Heart left ventricle (tissue), 16 donors: ENCODE data around the gene DCLK3. TPM values are rescaled to one million over a fixed set of nuclear protein-coding genes. Genes with fewer than 3 reads are reported as not detected.

ENCODE experiments used
- ATAC-seq, 4 donors: fragments of 200-7000 bp; cut with Tn5 transposase; one replicate each; pipeline ENCODE4 v1.9.1; 2020 to 2022; ENCODE audit warnings: moderate library complexity in 4 of 4, mild to moderate bottlenecking in 3 of 4, moderate number of reproducible peaks in 1 of 4
- DNase-seq, 5 donors: peaks; one replicate each; pipeline ENCODE4 v3.0.0-alpha.2; 2020
- H3K27ac ChIP-seq, 12 donors: fragments of 200-600 bp; sonication (generic) in 4 of 12; one replicate each; pipeline versions ENCODE4 v1.5.0 to v1.8.0; 2016 to 2022; ENCODE audit warnings: mild to moderate bottlenecking in 2 of 12
- H3K27me3 ChIP-seq, 9 donors: fragments of 200-600 bp; sonication (generic) in 2 of 9; one replicate each; pipeline versions ENCODE4 v1.5.1 to v1.8.0; 2016 to 2022; ENCODE audit warnings: mild to moderate bottlenecking in 3 of 9
- H3K36me3 ChIP-seq, 9 donors: fragments of 200-600 bp; sonication (generic) in 2 of 9; one replicate each; pipeline versions ENCODE4 v1.5.0 to v1.8.0; 2018 to 2022; ENCODE audit warnings: mild to moderate bottlenecking in 2 of 9
- H3K4me1 ChIP-seq, 12 donors: fragments of 200-600 bp; sonication (generic) in 4 of 12; one replicate each; pipeline versions ENCODE4 v1.5.0 to v1.8.0; 2016 to 2022; ENCODE audit warnings: mild to moderate bottlenecking in 3 of 12
- H3K4me3 ChIP-seq, 12 donors: fragments of 200-600 bp; sonication (generic) in 4 of 12; one replicate each; pipeline versions ENCODE4 v1.5.0 to v1.8.0; 2017 to 2022; ENCODE audit warnings: mild to moderate bottlenecking in 9 of 12, moderate library complexity in 4 of 12
- H3K9me3 ChIP-seq, 12 donors: fragments of 200-600 bp; sonication (generic) in 4 of 12; one replicate each; pipeline versions ENCODE4 v1.5.0 to v1.8.0; 2016 to 2022; ENCODE audit warnings: mild to moderate bottlenecking in 1 of 12
- POLR2A ChIP-seq, 2 donors: fragments of 450-650 bp; IDR thresholded peaks; one replicate each; pipeline ENCODE4 v1.6.1; 2017; ENCODE audit warnings: antibody characterized with exemption in 2 of 2, mild to moderate bottlenecking in 2 of 2, moderate library complexity in 2 of 2
- WGBS, 4 donors: extraction: QIAGEN DNeasy Blood & Tissue Kit in 2 of 4; methylation state at CpG; one replicate each; pipeline versions ENCODE4 v1.1.5 to v1.1.7; 2013 to 2018; 5-methylcytosine and 5-hydroxymethylcytosine counted together
- intact Hi-C, 10 donors: fragments of 100-400 bp; cut with DNase I; formaldehyde crosslinking; loops; one replicate each; pipeline versions ENCODE4 v1.11.1 to v1.14.2; 2022
- polyA plus RNA-seq, 2 donors: library from polyadenylated mRNA; stranded (reverse); fragments of 200-250 nt; gene quantifications; one replicate each; pipeline ENCODE4 v1.2.3, GENCODE V29; 2013
- total RNA-seq, 9 donors: library from RNA; depleted of rRNA in 2 of 9; stranded (reverse); fragments of >200 nt in 2 of 9; fragmentation: NEBNext Ultra II Directional in 3 of 9; extraction: Animal tissue kit (Norgen Biotek cat#: 25700) in 3 of 9; gene quantifications; one replicate each; pipeline versions ENCODE4 v1.1.0 to v1.2.4, GENCODE V29; 2016 to 2023
- TF ChIP-seq, protein P1 (sequence below), 12 donors: fragments of 200-600 bp; sonication (generic) in 4 of 12; IDR thresholded peaks; one replicate each; pipeline versions ENCODE4 v1.5.0 to v1.8.0; 2018 to 2022; ENCODE audit warnings: antibody characterized with exemption in 12 of 12, mild to moderate bottlenecking in 5 of 12
- donor health status: ischemic (EF 13 %, LVEDD 7.1; RV severe dilation, severe dysfunction).
- donor health status: healthy with polysubstance abuse.
- donor health status: DM: no; HTN: yes; CAD: no.
- donor health status: DM: no; HTN: no; CAD: no.
- donor health status: ischemic (EF 25% LVEDD 6.9; RV normal size, moderate dysfunction).
- donor health status: ischemic (EF 25% LVEDD 5.7; RV mildly dilated, moderate dysfunction).
- donor health status: healthy.
- donor health status: DM: yes; HTN: yes; CAD: no.
- donor health status: ischemic (EF 35%, LVEDD 5.7; RV mildly dilated, moderate dysfunction).
- donor health status: nonischemic (EF 11% LVEDD 7.7; RV severe dilation, severe dysfunction).
- donor health status: DM: yes; HTN: yes; CAD: no.
- donor health status: PGD.
- donor health status: ischemic (EF 29% LVEDD 5.4; RV normal size, mild dysfunction).
- donor health status: nonischemic (EF 23%, LVEDD 6.1; RV moderate dilation, normal function).

Gene DCLK3
- total and polyA plus RNA-seq, 11 donors = 0.08 to 0.48 (median 0.15) TPM; not detected in 1

DNA sequence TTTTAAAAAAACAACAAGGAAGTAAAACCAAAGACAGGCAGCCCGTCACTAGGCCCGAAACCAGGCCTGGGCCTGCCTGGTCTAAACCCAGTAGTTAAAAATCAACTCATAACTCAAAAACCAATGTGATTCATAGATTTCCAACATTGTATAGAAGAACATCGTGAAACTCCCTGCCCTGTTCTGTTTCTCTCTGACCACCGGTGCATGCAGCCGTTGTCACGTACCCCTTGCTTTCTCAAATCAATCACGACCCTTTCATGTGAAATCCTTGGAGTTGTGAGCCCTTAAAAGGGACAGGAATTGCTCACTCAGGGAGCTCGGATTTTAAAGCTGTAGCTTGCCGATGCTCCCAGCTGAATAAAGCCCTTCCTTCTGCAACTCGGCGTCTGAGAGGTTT lies 89.5 kb downstream of the DCLK3 start:
- Histone ChIP-seq H3K27ac (no peak overlapping the region), H3K36me3 (no peaks in the 10 kb centered on the region), H3K4me3 (no peak overlapping the region), H3K9me3 (peaks cover 0 to 34% (median 20%) of the 10 kb centered on the region in 12 donors), H3K27me3 (no peaks in the 10 kb centered on the region), H3K4me1 (no peaks in the 10 kb centered on the region)
- intact Hi-C loops = no loop called here
- ATAC-seq = no peak
- 76 to 90% (median 83%) methylated on average over 11 of the region's 11 CpGs for WGBS, 4 donors
- DNase-seq = no peak
- TF ChIP-seq, protein P1, sequence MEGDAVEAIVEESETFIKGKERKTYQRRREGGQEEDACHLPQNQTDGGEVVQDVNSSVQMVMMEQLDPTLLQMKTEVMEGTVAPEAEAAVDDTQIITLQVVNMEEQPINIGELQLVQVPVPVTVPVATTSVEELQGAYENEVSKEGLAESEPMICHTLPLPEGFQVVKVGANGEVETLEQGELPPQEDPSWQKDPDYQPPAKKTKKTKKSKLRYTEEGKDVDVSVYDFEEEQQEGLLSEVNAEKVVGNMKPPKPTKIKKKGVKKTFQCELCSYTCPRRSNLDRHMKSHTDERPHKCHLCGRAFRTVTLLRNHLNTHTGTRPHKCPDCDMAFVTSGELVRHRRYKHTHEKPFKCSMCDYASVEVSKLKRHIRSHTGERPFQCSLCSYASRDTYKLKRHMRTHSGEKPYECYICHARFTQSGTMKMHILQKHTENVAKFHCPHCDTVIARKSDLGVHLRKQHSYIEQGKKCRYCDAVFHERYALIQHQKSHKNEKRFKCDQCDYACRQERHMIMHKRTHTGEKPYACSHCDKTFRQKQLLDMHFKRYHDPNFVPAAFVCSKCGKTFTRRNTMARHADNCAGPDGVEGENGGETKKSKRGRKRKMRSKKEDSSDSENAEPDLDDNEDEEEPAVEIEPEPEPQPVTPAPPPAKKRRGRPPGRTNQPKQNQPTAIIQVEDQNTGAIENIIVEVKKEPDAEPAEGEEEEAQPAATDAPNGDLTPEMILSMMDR (IDR thresholded peaks at IDR 0.05) = no peak
- TF ChIP-seq POLR2A (IDR thresholded peaks at IDR 0.05) = no peak

DNA sequence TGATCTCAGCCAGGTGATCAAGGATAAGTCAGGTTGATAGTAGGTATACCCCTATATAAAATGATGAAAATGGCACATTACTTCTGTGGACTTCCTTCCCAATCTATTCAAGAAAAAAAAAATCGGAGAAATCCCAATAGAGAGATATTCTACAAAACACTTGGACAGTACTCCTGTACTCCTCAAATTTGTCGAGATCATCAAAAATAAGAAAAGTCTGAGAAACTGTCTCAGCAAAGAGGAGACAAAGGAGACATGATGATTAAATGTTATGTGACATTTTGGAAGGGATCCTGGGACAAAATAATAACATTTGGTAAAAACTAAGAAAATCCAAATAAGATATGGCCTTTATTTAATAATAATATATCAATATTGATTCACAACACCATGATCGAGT lies 94.6 kb downstream of the DCLK3 start:
- H3K27ac ChIP-seq = no peak overlapping the region
- 89 to 94% (median 92%) methylated on average over 3 of the region's 3 CpGs for WGBS, 4 donors
- H3K4me1 ChIP-seq = no peaks in the 10 kb centered on the region
- ATAC-seq = no peak
- no peaks in the 10 kb centered on the region for H3K36me3 ChIP-seq
- intact Hi-C loops = no loop called here
- no peaks in the 10 kb centered on the region for H3K27me3 ChIP-seq
- DNase-seq = no peak
- H3K4me3 ChIP-seq = no peak overlapping the region
- peaks cover 0 to 3% (median 0%) of the 10 kb centered on the region in 12 donors for H3K9me3 ChIP-seq
- TF ChIP-seq, protein P1 (IDR thresholded peaks at IDR 0.05) = no peak
- TF ChIP-seq POLR2A (IDR thresholded peaks at IDR 0.05) = no peak

DNA sequence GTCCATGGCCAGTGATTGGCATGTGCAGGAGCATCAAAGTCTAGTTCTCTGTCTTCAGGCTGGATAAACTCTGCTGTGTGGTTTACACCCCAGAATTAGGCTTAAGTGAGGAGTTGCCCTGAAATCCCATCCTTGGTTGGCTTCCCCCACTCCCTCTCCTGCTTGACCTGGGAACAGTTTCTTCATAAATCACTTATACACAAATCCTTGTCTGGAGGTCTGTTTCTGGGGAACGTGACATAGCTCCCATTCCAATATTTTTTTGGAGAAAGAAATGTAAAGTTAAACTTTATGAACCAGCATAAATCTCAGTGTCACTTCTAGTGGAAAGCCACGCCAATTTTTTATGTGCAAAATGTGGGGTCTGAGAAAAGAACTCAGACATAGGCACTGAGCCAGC lies 98.2 kb downstream of the DCLK3 start:
- no peaks in the 10 kb centered on the region for H3K9me3 ChIP-seq
- H3K4me3 ChIP-seq = no peak overlapping the region
- WGBS, 4 donors = 66 to 78% (median 71%) methylated on average over 2 of the region's 2 CpGs
- no peaks in the 10 kb centered on the region for H3K4me1 ChIP-seq
- DNase-seq (no peak), ATAC-seq (no peak)
- no peaks in the 10 kb centered on the region for H3K27me3 ChIP-seq
- no peak overlapping the region for H3K27ac ChIP-seq
- no peaks in the 10 kb centered on the region for H3K36me3 ChIP-seq
- TF ChIP-seq, protein P1 (IDR thresholded peaks at IDR 0.05) = no peak
- TF ChIP-seq POLR2A (IDR thresholded peaks at IDR 0.05) = no peak
- intact Hi-C loops = no loop called here

DNA sequence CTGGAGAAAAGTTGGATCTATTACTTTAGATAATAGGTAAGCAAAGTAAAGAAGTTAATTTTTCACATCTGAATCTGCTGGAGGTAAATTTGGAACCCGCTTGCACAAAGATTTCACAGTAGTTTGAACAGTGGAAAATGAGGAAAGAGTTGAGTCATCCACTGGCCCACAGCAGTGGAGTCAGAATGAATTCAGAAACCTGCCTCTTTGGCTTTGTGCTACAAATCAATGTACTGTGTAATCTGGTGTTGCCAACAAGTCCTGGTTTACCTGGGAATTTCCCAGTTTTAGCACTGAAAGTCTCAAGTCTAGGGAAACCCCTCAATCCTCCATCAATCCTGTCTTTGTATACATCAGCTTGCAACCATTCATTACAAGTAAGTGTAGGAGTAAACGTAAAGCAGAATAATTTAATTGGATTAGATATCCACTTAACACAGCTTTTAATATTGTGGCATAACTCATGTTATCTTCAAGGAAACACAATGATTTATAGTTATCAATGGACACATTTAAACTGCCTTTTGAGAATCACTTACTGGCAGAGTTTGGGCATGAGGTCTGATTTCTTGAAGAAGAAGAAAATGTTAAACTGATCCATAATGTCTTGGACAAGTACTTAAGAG lies 100.6 kb downstream of the DCLK3 start:
- Histone ChIP-seq H3K27me3 (no peaks in the 10 kb centered on the region), H3K4me1 (no peaks in the 10 kb centered on the region), H3K4me3 (no peak overlapping the region), H3K27ac (no peak overlapping the region), H3K36me3 (no peaks in the 10 kb centered on the region), H3K9me3 (no peaks in the 10 kb centered on the region)
- DNase-seq (no peak), ATAC-seq (no peak)
- TF ChIP-seq POLR2A (IDR thresholded peaks at IDR 0.05) = no peak
- TF ChIP-seq, protein P1 (IDR thresholded peaks at IDR 0.05) = no peak
- WGBS, 4 donors = 85 to 90% (median 88%) methylated on average over 2 of the region's 2 CpGs
- intact Hi-C loops = no loop called here
